Measurements from ENCODE around the gene CCDC85A.
A peak's percentile ranks its signal among the peaks of the same experiment; 100 is the strongest.
"Not testable (repeated sequence)": the region's sequence is repeated elsewhere in the genome, so short reads cannot be mapped to it uniquely, and the experiment has no call there.

The CCDC85A gene

GRCh38 chr2:56183643-56184499 lies at the start of gene CCDC85A:
Gene CCDC85A, plus strand, starts transcription at chr2:56183990. Its CDS starts 635 bp downstream, at chr2:56184625.
- peak; percentile 90 for DNase-seq (ENCODE audit: low spot score)

GRCh38 chr2:56134861-56135260 lies 48.9 kb upstream of the CCDC85A start:
- DNase-seq (ENCODE audit: low spot score), result no peak

GRCh38 chr2:56142497-56143061 lies 41.2 kb upstream of the CCDC85A start:
- DNase-seq (ENCODE audit: low spot score), result not testable (repeated sequence)

- DNase-seq (ENCODE audit: low spot score), result no peak
These were observed 35.9 kb upstream of the CCDC85A start for GRCh38 chr2:56147907-56148306.

- DNase-seq (ENCODE audit: low spot score), result no peak
These were observed 35.0 kb upstream of the CCDC85A start for GRCh38 chr2:56148825-56149224.

GRCh38 chr2:56151841-56152240 lies 31.9 kb upstream of the CCDC85A start:
- DNase-seq (ENCODE audit: low spot score), result no peak

- DNase-seq (ENCODE audit: low spot score), result no peak
These were observed 28.6 kb upstream of the CCDC85A start for GRCh38 chr2:56155188-56155587.

GRCh38 chr2:56159875-56160274 lies 23.9 kb upstream of the CCDC85A start:
- not testable (repeated sequence) for DNase-seq (ENCODE audit: low spot score)

GRCh38 chr2:56167616-56168562 lies 15.9 kb upstream of the CCDC85A start:
- peak; percentile 66 for DNase-seq (ENCODE audit: low spot score)

GRCh38 chr2:56169521-56169920 lies 14.3 kb upstream of the CCDC85A start:
- DNase-seq (ENCODE audit: low spot score), result no peak

- DNase-seq (ENCODE audit: low spot score), result no peak
These were observed 13.3 kb upstream of the CCDC85A start for GRCh38 chr2:56170504-56170903.

- peak; percentile 38 for DNase-seq (ENCODE audit: low spot score)
These were observed 12.8 kb upstream of the CCDC85A start for GRCh38 chr2:56170988-56171387.

- no peak for DNase-seq (ENCODE audit: low spot score)
These were observed 8.0 kb upstream of the CCDC85A start for GRCh38 chr2:56175779-56176178.

- DNase-seq (ENCODE audit: low spot score), result no peak
These were observed 6.2 kb upstream of the CCDC85A start for GRCh38 chr2:56177420-56178220.

- no peak for DNase-seq (ENCODE audit: low spot score)
These were observed 3.9 kb upstream of the CCDC85A start for GRCh38 chr2:56179931-56180330.

GRCh38 chr2:56182420-56182819 lies 1.4 kb upstream of the CCDC85A start:
- no peak for DNase-seq (ENCODE audit: low spot score)

- DNase-seq (ENCODE audit: low spot score), result no peak
These were observed 766 bp downstream of the CCDC85A start for GRCh38 chr2:56184500-56185011.

GRCh38 chr2:56185101-56185581 lies 1.4 kb downstream of the CCDC85A start:
- peak; percentile 56 for DNase-seq (ENCODE audit: low spot score)

- peak; percentile 65 for DNase-seq (ENCODE audit: low spot score)
These were observed 1.8 kb downstream of the CCDC85A start for GRCh38 chr2:56185582-56186046.

- DNase-seq (ENCODE audit: low spot score), result peak; percentile 72
These were observed 7.8 kb downstream of the CCDC85A start for GRCh38 chr2:56191617-56192016.
